Measurements from ENCODE around the gene P2RY13.

The P2RY13 gene

GRCh38 chr3:151289445-151289844 lies 39.9 kb downstream of the P2RY13 start:
- DNase-seq, result no peak

- no peak for DNase-seq
Observed at GRCh38 chr3:151285940-151286339, 43.4 kb downstream of the P2RY13 start.

DNA sequence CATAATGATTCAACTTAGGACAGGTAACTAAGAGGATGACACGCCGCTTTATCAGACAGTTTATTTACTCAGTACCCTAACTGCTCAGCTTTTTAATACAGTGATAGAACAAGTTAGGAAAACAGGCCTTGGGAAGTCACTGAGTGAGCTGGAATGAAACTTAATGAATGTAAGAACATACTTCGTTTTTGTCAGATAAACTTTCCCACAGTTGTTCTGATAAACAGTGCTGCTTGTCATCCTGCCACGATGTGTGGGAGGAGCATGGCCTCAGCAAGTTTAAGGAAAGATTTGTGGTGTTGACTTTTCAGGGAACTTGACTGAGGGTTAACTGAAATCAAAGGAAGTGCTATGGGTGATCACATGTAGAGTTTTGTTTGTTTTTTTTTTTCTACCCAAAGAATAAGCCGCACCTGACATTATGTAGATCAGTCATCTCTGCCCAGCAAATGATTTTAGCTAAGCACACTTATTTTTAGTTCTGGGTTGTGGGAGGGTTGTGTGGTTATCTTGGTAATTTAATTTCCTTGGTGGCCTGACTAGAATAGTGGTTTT lies 45.4 kb downstream of the P2RY13 start:
- no peak for DNase-seq

GRCh38 chr3:151283387-151283786 lies 46.0 kb downstream of the P2RY13 start:
- DNase-seq, result no peak

DNA sequence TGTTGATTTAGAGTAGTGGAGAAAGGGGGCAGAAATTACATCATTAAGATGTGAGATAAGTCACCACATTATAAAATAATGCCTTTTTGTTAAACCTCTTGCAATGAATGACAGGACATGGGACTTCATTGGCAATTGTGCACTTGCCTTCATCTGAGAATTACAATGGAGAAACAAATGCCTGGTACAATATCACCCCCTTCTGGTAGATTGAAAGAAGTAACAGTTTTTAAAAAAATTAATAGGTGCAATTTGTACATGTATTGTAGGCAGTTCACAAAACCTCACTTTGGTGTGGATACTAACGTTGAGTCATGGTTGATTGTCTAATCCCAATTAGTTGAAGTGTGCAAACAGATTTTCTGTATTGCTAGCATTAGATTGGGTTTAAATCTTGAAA lies 46.4 kb downstream of the P2RY13 start:
- peak in 1 of 2 experiments; percentile 13 for DNase-seq

GRCh38 chr3:151281671-151282324 lies 47.6 kb downstream of the P2RY13 start:
- DNase-seq, result no peak

GRCh38 chr3:151278230-151278629 lies 51.1 kb downstream of the P2RY13 start, which contains the start of gene P2RY14:
P2RY14 (minus strand) TSS chr3:151278542; CDS start chr3:151214316, 64,226 bp downstream.
- DNase-seq, result no peak

- no peak for DNase-seq
Observed at GRCh38 chr3:151276687-151277042, 52.7 kb downstream of the P2RY13 start.

All from cerebellar nuclear complex (tissue), 1 donor.